ENCODE results near the gene GHITM. TPM values are rescaled to one million over a fixed set of nuclear protein-coding genes. Genes with fewer than 3 reads are reported as not detected.

GHITM gene, protein sequence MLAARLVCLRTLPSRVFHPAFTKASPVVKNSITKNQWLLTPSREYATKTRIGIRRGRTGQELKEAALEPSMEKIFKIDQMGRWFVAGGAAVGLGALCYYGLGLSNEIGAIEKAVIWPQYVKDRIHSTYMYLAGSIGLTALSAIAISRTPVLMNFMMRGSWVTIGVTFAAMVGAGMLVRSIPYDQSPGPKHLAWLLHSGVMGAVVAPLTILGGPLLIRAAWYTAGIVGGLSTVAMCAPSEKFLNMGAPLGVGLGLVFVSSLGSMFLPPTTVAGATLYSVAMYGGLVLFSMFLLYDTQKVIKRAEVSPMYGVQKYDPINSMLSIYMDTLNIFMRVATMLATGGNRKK
- total RNA-seq, result 10 to 100 TPM; 84.5 to 85.8 TPM
- polyA plus RNA-seq (2013, experiment 1 of 2), result 98.4 TPM
- 85.6 TPM for polyA plus RNA-seq (2013, experiment 2 of 2)
- long read RNA-seq, experiment 1, transcript GHITM-201 (9 exons, 2,128 nt), result major isoform, 43 of 93 reads
- long read RNA-seq, experiment 1, partial matches to known transcripts, result 43 of 93 reads
- long read RNA-seq, experiment 1, other reads (novel, unspliced or antisense), result 7 of 93 reads
- long read RNA-seq, experiment 2, transcript GHITM-201 (9 exons, 2,128 nt), result major isoform, 266 of 297 reads
- long read RNA-seq, experiment 2, partial matches to known transcripts, result 18 of 297 reads
- long read RNA-seq, experiment 2, other reads (novel, unspliced or antisense), result 13 of 297 reads
- long read RNA-seq, experiment 3, transcript GHITM-201 (9 exons, 2,128 nt), result major isoform, 821 of 868 reads
- long read RNA-seq, experiment 3, partial matches to known transcripts, result 21 of 868 reads
- long read RNA-seq, experiment 3, other reads (novel, unspliced or antisense), result 26 of 868 reads
- long read RNA-seq, experiment 4, transcript GHITM-201 (9 exons, 2,128 nt), result major isoform, 584 of 616 reads
- long read RNA-seq, experiment 4, partial matches to known transcripts, result 22 of 616 reads
- long read RNA-seq, experiment 4, other reads (novel, unspliced or antisense), result 10 of 616 reads

DNA sequence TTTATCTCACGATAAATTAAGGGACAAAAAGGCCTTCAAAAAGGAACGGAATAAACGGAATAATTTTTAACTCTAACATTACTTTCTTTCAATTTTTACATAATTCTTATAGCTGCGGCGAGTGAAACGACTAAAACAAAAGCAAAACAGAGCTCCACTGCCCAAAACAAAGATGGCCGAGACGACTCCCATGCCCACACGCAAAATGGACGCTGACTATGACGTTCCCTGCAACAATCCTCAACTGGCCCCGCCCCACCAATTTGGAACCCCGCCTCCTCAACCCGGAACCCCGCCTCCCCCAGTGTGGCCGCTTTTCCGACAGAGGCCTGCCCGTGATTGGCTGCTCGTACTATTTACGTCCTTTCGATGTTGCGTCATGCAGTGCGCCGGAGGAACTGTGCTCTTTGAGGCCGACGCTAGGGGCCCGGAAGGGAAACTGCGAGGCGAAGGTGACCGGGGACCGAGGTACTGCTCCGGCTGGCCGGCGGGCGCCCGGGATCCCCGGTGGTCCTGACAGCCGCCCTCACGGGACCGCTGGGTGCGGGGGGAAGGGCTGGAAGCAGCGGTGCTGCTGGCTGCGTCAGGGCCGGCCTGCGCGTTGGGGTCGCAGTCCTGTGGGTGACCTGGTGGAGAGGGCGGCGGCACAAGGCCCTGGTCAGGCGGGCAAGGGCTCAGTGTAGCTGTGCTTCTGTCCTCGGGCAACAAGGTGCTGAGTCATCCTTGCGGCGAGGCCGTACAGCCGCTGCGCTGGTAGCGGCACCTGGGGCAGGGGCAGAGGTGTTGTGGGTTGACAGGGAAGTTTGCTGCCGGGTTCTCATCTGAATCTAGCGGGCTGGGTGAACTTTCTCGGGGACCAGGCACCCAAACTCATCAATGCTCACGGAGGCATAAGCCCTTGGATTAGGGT, at the start of gene GHITM:
Gene GHITM (plus strand): TSS at position 384 of the 910 bp plus-strand sequence. CDS start 1,992 bp downstream, outside the sequence.
- Histone ChIP-seq H3K27ac (ENCODE audit: low read depth, low read length) (peak within 1 kb of the TSS; percentile 89), H3K36me3 (ENCODE audit: control insufficient read depth, insufficient read depth, low read length) (peaks cover 24% of the 10 kb centered on the region), H3K4me1 (ENCODE audit: control insufficient read depth, insufficient read depth, low read length) (no peaks in the 10 kb centered on the region), H3K27me3 (ENCODE audit: control insufficient read depth, insufficient read depth, low read length, poor library complexity, severe bottlenecking) (no peaks in the 10 kb centered on the region), H3K9ac (ENCODE audit: extremely low read depth, low read length, poor library complexity, severe bottlenecking) (peak within 1 kb of the TSS; percentile 89), H3K9me3 (ENCODE audit: control insufficient read depth, low read length) (no peaks in the 10 kb centered on the region), H3K4me3 (ENCODE audit: low read length) (peak within 1 kb of the TSS; percentile 91)
- DNase-seq, result peak; percentile 100
- H3K27me3 Mint-ChIP-seq (ENCODE audit: insufficient read depth), result peaks cover 7% of the 10 kb centered on the region
- H3K9me3 Mint-ChIP-seq, result no peaks in the 10 kb centered on the region
- TF ChIP-seq, protein P1, sequence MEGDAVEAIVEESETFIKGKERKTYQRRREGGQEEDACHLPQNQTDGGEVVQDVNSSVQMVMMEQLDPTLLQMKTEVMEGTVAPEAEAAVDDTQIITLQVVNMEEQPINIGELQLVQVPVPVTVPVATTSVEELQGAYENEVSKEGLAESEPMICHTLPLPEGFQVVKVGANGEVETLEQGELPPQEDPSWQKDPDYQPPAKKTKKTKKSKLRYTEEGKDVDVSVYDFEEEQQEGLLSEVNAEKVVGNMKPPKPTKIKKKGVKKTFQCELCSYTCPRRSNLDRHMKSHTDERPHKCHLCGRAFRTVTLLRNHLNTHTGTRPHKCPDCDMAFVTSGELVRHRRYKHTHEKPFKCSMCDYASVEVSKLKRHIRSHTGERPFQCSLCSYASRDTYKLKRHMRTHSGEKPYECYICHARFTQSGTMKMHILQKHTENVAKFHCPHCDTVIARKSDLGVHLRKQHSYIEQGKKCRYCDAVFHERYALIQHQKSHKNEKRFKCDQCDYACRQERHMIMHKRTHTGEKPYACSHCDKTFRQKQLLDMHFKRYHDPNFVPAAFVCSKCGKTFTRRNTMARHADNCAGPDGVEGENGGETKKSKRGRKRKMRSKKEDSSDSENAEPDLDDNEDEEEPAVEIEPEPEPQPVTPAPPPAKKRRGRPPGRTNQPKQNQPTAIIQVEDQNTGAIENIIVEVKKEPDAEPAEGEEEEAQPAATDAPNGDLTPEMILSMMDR (conservative IDR thresholded peaks at IDR 0.05), result peak; percentile 62
- peak within 1 kb of the TSS; percentile 97 for H3K4me3 Mint-ChIP-seq
- peak within 1 kb of the TSS; percentile 98 for H3K27ac Mint-ChIP-seq
- WGBS, 2 experiments (ENCODE audit: insufficient coverage in 1 of 2, insufficient read length in 1 of 2), result 1 to 2% methylated on average over 35 to 61 of the region's 61 CpGs
- H3K4me1 Mint-ChIP-seq, result peaks cover 11% of the 10 kb centered on the region
- peaks cover 21% of the 10 kb centered on the region for H3K36me3 Mint-ChIP-seq (ENCODE audit: low read depth)

DNA sequence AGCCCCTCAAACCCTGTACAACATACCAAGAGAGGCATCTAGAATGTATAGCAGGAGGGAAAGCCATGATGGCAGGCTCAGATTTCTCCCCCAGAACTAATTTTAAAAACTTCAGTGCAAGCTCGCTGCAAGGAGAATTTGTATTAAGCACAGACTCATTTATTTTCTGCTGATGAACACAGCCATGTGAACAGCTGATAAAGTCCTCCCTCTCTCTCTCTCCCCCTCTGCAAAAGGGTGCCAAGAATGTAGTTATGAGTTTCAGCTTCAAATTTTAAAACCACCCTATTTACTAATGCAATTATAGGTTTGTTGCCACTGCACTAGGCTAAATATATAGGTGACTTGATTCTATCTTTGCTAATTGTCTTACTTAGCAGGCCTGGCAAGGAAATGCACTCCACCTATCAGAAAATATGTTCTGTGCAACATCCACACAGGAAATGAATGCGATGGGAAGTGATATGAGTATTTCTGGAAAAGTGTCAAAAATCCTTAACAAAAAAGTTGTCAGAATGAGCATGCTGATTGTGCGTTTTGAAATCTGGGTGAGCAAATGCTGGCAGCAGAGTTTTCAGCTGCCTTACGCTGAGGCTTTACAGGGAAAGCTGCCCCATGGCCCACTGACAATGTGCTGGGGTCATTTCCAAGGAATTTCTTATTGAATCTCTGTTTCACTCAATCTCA, 43.4 kb upstream of the GHITM start:
- TF ChIP-seq, protein P1 (conservative IDR thresholded peaks at IDR 0.05), result no peak
- Mint-ChIP-seq H3K9me3 (no peaks in the 10 kb centered on the region), H3K27me3 (ENCODE audit: insufficient read depth) (peaks cover 2% of the 10 kb centered on the region), H3K4me3 (no peak overlapping the region), H3K36me3 (ENCODE audit: low read depth) (no peaks in the 10 kb centered on the region), H3K27ac (no peak overlapping the region), H3K4me1 (peaks cover 26% of the 10 kb centered on the region)
- no peak for DNase-seq
- Histone ChIP-seq H3K9ac (ENCODE audit: extremely low read depth, low read length, poor library complexity, severe bottlenecking) (no peak overlapping the region), H3K27ac (ENCODE audit: low read depth, low read length) (no peak overlapping the region), H3K36me3 (ENCODE audit: control insufficient read depth, insufficient read depth, low read length) (no peaks in the 10 kb centered on the region), H3K4me3 (ENCODE audit: low read length) (no peak overlapping the region), H3K9me3 (ENCODE audit: control insufficient read depth, low read length) (no peaks in the 10 kb centered on the region), H3K27me3 (ENCODE audit: control insufficient read depth, insufficient read depth, low read length, poor library complexity, severe bottlenecking) (peaks cover 3% of the 10 kb centered on the region), H3K4me1 (ENCODE audit: control insufficient read depth, insufficient read depth, low read length) (no peaks in the 10 kb centered on the region)
- 93 to 95% methylated on average over 3 to 4 of the region's 4 CpGs for WGBS, 2 experiments (ENCODE audit: insufficient coverage in 1 of 2, insufficient read length in 1 of 2)

Data from endodermal cell (in vitro differentiated cells).